COLO668 (cell line): ENCODE measurements around the gene OLFM2.
"Not testable (repeated sequence)": the region's sequence is repeated elsewhere in the genome, so short reads cannot be mapped to it uniquely, and the experiment has no call there.

Experiments used
- DNase-seq: peaks from one replicate; lab custom pipeline; 2025; ENCODE audit not compliant: unreplicated experiment; lab: John Stamatoyannopoulos, UW

The OLFM2 gene

GRCh38 chr19:9865732-9866501 is 70.4 kb downstream of the OLFM2 start:
- no peak for DNase-seq

DNA sequence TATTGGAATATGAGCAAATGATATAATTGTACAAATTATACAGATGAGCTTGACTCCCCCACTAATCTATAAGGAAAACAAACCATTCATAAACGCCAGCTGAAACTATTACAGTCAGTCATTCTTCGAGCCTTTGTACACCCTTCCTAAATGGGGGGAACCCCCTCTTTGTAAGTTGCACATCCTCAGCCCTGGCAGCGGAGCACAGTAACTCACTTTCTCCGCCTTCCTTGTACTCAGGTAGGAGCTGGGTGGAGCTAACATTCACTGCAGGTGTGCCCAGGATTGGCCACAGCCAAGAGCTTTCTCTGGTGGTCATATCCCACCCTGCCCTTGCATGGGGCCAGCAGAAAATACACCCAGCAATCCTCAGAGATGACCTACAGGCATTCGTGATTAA is 72.6 kb downstream of the OLFM2 start:
- DNase-seq: no peak

GRCh38 chr19:9862938-9863337 is 73.4 kb downstream of the OLFM2 start:
- no peak for DNase-seq

DNA sequence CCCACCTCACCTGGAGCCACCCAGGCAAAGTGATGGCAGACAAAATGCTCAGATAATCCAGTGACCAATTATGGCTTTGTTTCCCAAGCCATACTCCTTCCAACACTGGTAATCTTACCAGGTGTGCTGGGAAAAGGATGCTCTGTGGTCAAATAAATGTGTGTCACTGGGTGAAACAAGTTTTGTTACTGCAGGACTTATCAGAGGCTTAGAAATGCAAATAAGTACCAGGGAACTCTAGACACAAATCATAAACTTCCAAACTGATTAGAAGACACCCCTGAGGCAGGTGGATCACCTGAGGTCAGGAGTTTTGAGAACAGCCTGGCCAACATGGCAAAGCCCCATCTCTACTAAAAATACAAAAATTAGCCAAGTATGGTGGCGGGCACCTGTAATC is 74.8 kb downstream of the OLFM2 start:
- no peak for DNase-seq

DNA sequence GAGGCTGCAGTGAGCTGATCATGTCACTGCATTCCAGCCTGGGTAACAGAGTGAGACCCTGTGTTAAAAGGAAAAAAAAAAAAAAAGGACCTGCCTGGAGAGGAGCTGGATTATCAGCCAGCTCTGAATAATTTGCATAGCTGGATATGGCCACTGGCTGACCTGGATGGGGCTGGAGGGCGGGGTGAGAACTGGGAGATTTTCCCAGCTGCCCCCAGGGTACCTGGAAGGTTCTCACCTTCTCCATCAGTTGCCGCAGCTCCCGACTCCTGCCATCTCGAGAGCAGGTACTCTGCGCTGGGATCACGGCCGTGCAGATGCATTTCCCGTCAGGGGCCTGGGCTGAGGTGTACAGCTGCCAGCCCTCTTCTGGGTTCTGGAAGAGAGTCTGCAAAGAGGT is 75.9 kb downstream of the OLFM2 start:
- DNase-seq: no peak

DNA sequence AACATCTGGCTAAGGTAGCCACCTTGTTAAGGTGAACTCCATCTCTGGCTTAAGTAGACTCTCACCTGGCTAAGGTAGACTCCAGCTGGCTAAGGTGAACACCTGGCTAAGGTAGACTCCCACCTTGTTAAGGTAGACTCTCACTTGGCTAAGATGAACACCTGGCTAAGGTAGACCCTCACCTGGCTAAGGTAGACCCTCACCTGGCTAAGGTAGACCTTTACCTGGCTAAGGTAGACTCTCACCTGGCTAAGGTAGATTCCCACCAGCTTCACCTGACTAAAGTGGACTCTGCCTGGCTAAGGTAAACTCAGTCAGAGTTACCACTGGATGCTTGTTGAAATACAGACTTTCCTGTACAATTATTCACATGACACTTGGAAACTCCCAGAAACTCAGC is 77.5 kb downstream of the OLFM2 start:
- no peak for DNase-seq

- DNase-seq: no peak
These were observed 78.2 kb downstream of the OLFM2 start for GRCh38 chr19:9857920-9858746.

- DNase-seq: no peak
These were observed 79.1 kb downstream of the OLFM2 start for GRCh38 chr19:9857076-9857721.

DNA sequence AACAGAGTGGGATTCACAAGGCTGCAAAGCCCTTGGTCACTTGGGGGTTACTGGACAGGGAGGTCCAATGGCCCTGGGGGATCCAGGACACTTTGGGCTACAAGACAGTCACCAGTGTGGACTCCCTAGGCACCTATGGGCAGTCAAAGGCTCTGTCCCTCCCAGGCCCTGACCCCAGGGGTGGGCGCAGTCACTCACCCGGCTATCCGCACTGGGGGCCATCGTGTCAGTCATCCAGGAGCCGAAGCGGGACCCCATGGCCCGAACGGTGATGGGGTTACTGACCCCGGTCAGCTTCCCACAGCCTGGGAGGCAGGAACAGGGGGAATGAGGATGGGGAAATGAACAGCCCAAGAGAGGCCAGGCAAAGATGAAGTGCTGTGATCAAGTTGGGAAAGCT is 79.7 kb downstream of the OLFM2 start:
- DNase-seq: no peak

DNA sequence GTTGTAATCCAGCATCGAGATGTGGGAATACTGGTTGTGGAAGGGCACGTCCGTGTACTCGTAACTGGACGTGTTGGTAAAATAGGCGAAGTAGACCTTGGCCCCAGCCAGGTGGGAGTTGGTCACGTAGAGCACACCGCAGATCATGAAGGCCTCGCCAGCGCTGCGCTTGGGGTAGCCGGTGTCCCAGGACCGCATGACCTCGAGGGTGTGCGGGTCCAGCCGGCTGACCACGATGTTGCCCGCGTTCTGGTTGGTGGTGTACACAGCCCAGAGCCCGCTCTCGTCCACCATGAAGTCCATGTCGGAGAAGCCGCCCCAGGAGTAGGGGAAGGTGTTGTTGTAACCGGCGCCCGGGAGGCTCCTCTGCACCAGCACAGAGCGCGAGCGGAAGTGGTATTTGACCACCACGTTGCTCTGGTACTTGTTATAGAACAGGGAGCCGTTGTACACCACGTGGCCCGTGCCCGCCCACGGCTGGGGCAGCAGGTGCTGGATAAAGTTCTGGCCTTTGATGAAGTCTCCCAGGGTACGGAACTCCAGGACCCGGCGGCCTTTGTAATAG is 82.0 kb downstream of the OLFM2 start:
- DNase-seq: no peak

- DNase-seq: no peak
These were observed 85.9 kb downstream of the OLFM2 start for GRCh38 chr19:9850235-9850959.

GRCh38 chr19:9849791-9850190 is 86.5 kb downstream of the OLFM2 start:
- no peak for DNase-seq

GRCh38 chr19:9848762-9849161 is 87.6 kb downstream of the OLFM2 start:
- no peak for DNase-seq

GRCh38 chr19:9848060-9848459 is 88.3 kb downstream of the OLFM2 start:
- DNase-seq: peak; percentile 15

GRCh38 chr19:9847087-9847671 is 89.1 kb downstream of the OLFM2 start:
- DNase-seq: peak; percentile 10

GRCh38 chr19:9843626-9844273 is 92.6 kb downstream of the OLFM2 start:
- DNase-seq: not testable (repeated sequence)

GRCh38 chr19:9842834-9843625 is 93.3 kb downstream of the OLFM2 start:
- no peak for DNase-seq

- DNase-seq: no peak
These were observed 96.9 kb downstream of the OLFM2 start for GRCh38 chr19:9839415-9839814.

GRCh38 chr19:9838324-9838723 is 98.0 kb downstream of the OLFM2 start:
- no peak for DNase-seq
